Measurements from ENCODE around the gene SCYGR3. TPM values are rescaled to one million over a fixed set of nuclear protein-coding genes. Genes with fewer than 3 reads are reported as not detected.

The SCYGR3 gene
- total RNA-seq, 2 donors from 2014 or later: not detected

DNA sequence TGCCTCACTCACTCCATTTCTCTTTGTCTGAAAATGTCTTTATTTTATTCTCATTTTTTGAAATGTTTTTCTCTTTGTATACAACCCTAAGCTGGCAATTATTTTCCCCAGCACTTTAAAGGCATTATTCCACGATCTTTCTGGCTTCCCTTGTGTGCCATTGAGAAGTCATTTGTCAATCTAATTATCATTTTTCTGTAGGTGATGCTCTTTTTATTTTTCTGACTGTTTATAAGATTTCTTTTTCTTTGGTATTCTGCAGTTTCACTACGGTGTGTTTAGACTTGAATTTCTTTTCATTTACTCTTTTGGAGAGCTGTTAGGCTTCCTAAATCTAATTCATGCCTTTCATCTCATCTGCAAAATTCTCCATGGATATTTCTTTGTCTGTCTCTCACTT, 10.8 kb upstream of the SCYGR3 start:
- no peak overlapping the region for H3K4me3 ChIP-seq
- no peak overlapping the region for H3K27ac ChIP-seq
- TF ChIP-seq CTCF (IDR thresholded peaks at IDR 0.05): no peak
- no peak for DNase-seq
- no peaks in the 10 kb centered on the region for H3K36me3 ChIP-seq
- H3K27me3 ChIP-seq: no peaks in the 10 kb centered on the region
- H3K4me1 ChIP-seq: no peaks in the 10 kb centered on the region
- H3K9me3 ChIP-seq: no peaks in the 10 kb centered on the region
- intact Hi-C loops (cut with DNase I): no loop called here
- H3K9ac ChIP-seq (ENCODE audit: low read depth in 2 of 2, low read length in 2 of 2): no peak overlapping the region

- Histone ChIP-seq H3K9ac (ENCODE audit: low read depth in 2 of 2, low read length in 2 of 2) (no peak overlapping the region), H3K9me3 (no peaks in the 10 kb centered on the region), H3K4me1 (no peaks in the 10 kb centered on the region), H3K27ac (no peak overlapping the region), H3K36me3 (no peaks in the 10 kb centered on the region), H3K27me3 (no peaks in the 10 kb centered on the region), H3K4me3 (no peak overlapping the region)
- TF ChIP-seq CTCF (IDR thresholded peaks at IDR 0.05): no peak
- intact Hi-C loops (cut with DNase I): no loop called here
- no peak for DNase-seq
Measured at GRCh38 chr2:227623226-227623625, 8.6 kb upstream of the SCYGR3 start.

- TF ChIP-seq CTCF (IDR thresholded peaks at IDR 0.05): no peak
- no peak within 1 kb of the TSS for H3K4me3 ChIP-seq
- H3K27me3 ChIP-seq: no peaks in the 10 kb centered on the region
- intact Hi-C loops (cut with DNase I): no loop called here
- H3K4me1 ChIP-seq: no peaks in the 10 kb centered on the region
- no peaks in the 10 kb centered on the region for H3K36me3 ChIP-seq
- no peak for DNase-seq
- H3K27ac ChIP-seq: no peak within 1 kb of the TSS
- no peak within 1 kb of the TSS for H3K9ac ChIP-seq (ENCODE audit: low read depth in 2 of 2, low read length in 2 of 2)
- no peaks in the 10 kb centered on the region for H3K9me3 ChIP-seq
Measured at GRCh38 chr2:227617316-227618230, 2.9 kb upstream of the SCYGR3 start, which contains the start of gene SCYGR4. Gene SCYGR4 (plus strand): TSS chr2:227617498. CDS start chr2:227617498, 0 bp downstream.

DNA sequence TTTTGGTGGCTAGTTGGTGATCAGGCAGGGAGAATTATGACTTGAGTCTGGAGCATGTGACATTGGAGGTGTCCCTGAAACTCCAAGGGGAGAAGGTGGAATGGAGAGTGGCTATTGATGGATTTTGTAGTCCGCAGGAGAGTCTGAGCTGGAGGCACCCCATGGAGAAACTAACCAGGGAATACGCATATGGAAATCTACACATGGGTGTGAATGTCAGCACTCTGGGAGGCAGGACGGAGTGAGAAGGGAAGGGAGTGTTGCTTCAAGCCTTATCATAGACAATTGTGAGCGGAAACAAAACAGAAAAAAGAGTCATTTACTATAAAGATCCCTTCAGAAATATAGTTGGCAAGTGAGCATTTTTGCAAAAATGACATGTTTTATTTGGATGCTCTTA, 2.0 kb upstream of the SCYGR3 start:
- no peak for TF ChIP-seq CTCF (IDR thresholded peaks at IDR 0.05)
- H3K36me3 ChIP-seq: no peaks in the 10 kb centered on the region
- intact Hi-C loops (cut with DNase I): no loop called here
- no peak for DNase-seq
- no peaks in the 10 kb centered on the region for H3K9me3 ChIP-seq
- H3K27ac ChIP-seq: no peak overlapping the region
- no peaks in the 10 kb centered on the region for H3K27me3 ChIP-seq
- no peak overlapping the region for H3K9ac ChIP-seq (ENCODE audit: low read depth in 2 of 2, low read length in 2 of 2)
- no peak overlapping the region for H3K4me3 ChIP-seq
- no peaks in the 10 kb centered on the region for H3K4me1 ChIP-seq

DNA sequence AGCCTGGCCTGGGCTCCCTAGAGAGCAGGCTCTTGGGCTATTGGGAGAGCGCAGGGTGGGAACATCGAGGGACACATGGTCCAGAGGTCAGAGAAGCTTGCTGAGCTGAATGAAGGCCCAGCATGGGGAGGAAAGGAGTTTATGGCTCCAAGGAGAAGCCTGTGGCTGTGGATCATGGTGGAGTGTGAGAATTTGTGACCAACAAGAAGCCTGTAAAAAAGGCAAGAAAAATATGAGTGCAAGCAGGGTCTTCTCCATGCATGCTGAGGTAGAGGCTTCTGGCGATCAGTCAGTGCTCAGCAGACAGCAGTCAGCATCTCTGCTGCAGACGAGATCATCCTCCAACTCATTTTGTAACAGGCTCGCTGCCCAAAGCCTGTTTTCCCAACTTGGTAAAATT, 1.3 kb upstream of the SCYGR3 start:
- no peak overlapping the region for H3K4me3 ChIP-seq
- no peak overlapping the region for H3K9ac ChIP-seq (ENCODE audit: low read depth in 2 of 2, low read length in 2 of 2)
- intact Hi-C loops (cut with DNase I): no loop called here
- no peaks in the 10 kb centered on the region for H3K27me3 ChIP-seq
- no peak for TF ChIP-seq CTCF (IDR thresholded peaks at IDR 0.05)
- H3K9me3 ChIP-seq: no peaks in the 10 kb centered on the region
- no peak for DNase-seq
- no peaks in the 10 kb centered on the region for H3K4me1 ChIP-seq
- no peak overlapping the region for H3K27ac ChIP-seq
- H3K36me3 ChIP-seq: no peaks in the 10 kb centered on the region

Measured in colonic mucosa (tissue), 4 donors.